ENCODE measurements around the gene AOC3.
"Not testable (repeated sequence)": the region's sequence is repeated elsewhere in the genome, so short reads cannot be mapped to it uniquely, and the experiment has no call there.

The AOC3 gene

GRCh38 chr17:42844761-42845555, 6.0 kb upstream of the AOC3 start:
- no peak for DNase-seq

- no peak for DNase-seq
Measured at GRCh38 chr17:42845556-42845917, 5.5 kb upstream of the AOC3 start.

- peak; percentile 48 for DNase-seq
Measured at GRCh38 chr17:42845918-42846593, 4.9 kb upstream of the AOC3 start.

DNA sequence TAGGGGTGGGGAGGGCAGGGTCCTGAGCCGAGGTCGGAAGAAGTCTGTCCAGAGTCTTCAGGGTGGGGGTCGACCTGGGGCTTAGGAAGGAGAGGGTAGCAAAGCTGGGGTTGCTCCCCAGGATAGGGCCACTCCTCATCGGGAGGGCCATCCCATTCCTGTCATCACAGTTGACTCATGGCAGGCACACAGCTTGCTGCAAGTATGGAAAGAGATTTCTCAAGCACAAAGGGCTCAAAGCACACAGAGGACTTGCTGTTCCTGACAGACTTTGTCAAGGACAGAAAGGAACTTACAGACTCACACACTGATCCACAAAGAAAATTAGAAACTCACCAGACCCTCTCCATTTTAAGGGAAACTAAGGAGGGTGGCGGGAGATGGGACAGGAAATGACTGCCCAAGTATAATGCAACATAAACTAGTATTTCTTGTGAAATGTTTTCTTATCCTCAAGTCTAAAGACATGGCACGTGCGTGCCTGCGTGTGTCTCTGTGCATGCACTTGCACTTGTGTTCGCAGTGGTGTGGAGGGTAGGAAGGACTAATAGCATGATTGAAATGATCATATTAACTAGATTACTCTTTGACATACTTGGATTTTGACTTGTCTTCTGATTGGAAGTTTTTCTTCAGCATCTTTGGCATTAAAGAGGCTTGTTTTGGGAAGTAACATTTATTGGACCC, 4.3 kb upstream of the AOC3 start:
- DNase-seq: no peak

- no peak for DNase-seq
Measured at GRCh38 chr17:42848093-42848492, 2.9 kb upstream of the AOC3 start.

- DNase-seq: no peak
Measured at GRCh38 chr17:42849031-42849430, 2.0 kb upstream of the AOC3 start.

GRCh38 chr17:42849451-42850181, 1.4 kb upstream of the AOC3 start:
- no peak for DNase-seq

DNA sequence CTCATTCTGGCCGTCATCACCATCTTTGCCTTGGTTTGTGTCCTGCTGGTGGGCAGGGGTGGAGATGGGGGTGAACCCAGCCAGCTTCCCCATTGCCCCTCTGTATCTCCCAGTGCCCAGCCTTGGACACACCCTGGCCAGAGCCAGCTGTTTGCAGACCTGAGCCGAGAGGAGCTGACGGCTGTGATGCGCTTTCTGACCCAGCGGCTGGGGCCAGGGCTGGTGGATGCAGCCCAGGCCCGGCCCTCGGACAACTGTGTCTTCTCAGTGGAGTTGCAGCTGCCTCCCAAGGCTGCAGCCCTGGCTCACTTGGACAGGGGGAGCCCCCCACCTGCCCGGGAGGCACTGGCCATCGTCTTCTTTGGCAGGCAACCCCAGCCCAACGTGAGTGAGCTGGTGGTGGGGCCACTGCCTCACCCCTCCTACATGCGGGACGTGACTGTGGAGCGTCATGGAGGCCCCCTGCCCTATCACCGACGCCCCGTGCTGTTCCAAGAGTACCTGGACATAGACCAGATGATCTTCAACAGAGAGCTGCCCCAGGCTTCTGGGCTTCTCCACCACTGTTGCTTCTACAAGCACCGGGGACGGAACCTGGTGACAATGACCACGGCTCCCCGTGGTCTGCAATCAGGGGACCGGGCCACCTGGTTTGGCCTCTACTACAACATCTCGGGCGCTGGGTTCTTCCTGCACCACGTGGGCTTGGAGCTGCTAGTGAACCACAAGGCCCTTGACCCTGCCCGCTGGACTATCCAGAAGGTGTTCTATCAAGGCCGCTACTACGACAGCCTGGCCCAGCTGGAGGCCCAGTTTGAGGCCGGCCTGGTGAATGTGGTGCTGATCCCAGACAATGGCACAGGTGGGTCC, 607 bp downstream of the AOC3 start:
- not testable (repeated sequence) for DNase-seq

DNA sequence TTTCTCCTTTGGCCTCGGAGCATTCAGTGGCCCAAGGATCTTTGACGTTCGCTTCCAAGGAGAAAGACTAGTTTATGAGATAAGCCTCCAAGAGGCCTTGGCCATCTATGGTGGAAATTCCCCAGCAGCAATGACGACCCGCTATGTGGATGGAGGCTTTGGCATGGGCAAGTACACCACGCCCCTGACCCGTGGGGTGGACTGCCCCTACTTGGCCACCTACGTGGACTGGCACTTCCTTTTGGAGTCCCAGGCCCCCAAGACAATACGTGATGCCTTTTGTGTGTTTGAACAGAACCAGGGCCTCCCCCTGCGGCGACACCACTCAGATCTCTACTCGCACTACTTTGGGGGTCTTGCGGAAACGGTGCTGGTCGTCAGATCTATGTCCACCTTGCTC, 1.4 kb downstream of the AOC3 start:
- no peak for DNase-seq

DNA sequence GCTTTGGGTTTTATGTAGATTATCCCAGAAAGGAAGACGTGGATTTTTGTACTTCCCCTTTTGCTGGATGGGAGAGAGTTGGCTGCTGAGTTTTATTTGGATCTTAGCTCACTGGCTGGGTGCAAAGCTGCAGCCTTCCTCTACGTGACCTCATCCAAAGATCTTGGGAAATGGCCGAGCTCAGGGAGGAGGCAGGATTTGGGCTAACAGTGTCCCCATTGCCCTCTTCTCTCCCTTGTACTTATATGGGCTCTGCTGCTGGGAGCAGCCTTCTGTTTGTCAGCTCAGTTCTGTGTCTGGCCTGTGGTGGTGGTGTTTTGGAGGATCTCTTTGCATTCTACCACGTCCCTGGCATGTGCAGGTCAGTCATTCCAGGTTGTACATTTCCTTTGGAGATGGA, 2.0 kb downstream of the AOC3 start:
- no peak for DNase-seq

GRCh38 chr17:42853597-42853967, 2.6 kb downstream of the AOC3 start:
- DNase-seq: no peak

- DNase-seq: no peak
Measured at GRCh38 chr17:42853968-42854790, 3.2 kb downstream of the AOC3 start.

GRCh38 chr17:42855048-42855596, 4.1 kb downstream of the AOC3 start:
- no peak for DNase-seq

GRCh38 chr17:42856093-42856492, 5.1 kb downstream of the AOC3 start:
- DNase-seq: not testable (repeated sequence)

DNA sequence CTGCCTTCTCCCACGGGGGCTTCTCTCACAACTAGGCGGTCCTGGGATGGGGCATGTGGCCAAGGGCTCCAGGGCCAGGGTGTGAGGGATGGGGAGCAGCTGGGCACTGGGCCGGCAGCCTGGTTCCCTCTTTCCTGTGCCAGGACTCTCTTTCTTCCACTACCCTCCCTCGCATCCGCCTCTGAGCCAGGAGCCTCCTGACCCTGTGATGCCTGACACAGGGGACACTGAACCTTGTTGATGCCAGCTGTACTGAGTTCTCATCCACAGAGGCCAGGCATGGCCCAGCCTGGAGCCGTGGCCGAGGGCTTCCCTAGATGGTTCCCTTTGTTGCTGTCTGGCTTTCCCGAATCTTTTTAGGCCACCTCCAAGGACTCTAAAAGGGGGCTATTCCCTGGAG, 5.5 kb downstream of the AOC3 start:
- not testable (repeated sequence) for DNase-seq

GRCh38 chr17:42857389-42857788, 6.4 kb downstream of the AOC3 start:
- no peak for DNase-seq

GRCh38 chr17:42865638-42866094, 14.7 kb downstream of the AOC3 start:
- no peak for DNase-seq

DNA sequence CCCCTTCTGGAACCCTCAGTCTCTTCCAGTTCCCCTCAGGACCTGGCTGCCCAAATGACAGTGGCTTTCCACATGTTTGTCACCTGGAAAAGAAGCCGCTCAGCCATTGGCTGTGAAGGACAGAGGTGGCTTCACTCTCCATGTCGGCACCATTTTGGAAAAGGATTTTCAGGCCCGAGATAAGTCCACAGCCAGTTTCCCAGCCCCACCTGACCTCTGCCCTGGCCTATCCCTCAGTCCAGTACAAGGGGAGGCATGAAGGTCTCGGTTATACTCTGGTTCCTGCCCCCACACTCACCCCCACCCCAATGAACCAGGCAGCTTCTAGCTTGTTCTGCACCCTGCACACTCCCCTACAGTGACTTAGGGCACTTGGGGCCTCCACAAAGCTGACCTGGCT, 15.2 kb downstream of the AOC3 start:
- DNase-seq: no peak

DNA sequence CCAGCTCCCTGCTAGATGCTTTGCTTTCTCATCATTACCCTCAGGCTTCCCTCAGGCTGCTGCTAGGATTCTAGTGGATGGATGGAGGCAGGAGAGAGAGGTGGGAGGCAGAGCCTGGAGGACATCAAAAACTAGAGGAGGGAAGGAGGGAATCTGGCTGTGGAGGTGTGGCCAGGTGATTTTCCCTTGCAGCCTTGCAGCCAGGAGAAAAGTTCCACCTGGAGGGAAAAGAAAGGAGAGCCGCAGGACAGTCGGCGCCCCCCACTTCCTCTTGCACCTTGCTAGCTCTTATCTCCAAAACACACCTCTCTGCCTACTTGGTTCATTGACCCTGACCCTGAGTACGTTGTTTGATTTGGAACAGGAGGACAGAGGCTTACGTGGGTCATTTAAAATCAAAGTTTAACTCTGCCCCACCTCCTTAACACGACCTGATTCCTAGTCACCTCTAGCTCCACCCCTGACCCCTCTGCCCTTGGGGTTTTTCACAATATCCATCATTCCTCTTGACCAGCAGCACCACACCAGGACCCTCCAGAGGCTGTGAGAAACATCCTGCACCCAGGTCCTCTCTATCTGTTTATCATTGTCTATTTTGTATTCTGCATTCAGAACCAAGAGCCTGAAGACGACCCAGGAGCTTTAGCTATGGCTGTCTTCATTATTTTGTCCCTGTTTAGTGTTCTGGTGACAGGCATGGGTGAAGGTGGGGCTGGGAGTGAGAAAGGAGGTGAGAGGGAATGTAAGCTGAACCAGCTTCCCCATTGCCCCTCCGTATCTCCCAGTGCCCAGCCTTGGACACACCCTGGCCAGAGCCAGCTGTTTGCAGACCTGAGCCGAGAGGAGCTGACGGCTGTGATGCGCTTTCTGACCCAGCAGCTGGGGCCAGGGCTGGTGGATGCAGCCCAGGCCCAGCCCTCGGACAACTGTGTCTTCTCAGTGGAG, 15.9 kb downstream of the AOC3 start:
- no peak for DNase-seq

All from stimulated activated naive CD4-positive, alpha-beta T cell treated with Interleukin-2 at 50 U/mL for 16 hours (primary cell).